ENCODE results near the gene SH3GL3. TPM values are rescaled to one million over a fixed set of nuclear protein-coding genes. Genes with fewer than 3 reads are reported as not detected.

The SH3GL3 gene
- total RNA-seq (2014; rRNA removed; shearing (Covaris generic)), result 0.24 TPM in 1 of 2 replicates, not detected in the other

- DNase-seq (ENCODE audit: low read depth), result peak; percentile 83
Measured at GRCh38 chr15:83446904-83447709, at the start of gene SH3GL3. Gene SH3GL3, plus strand, starts transcription at chr15:83447341. Its CDS starts 193 bp downstream, at chr15:83447534.

- peak; percentile 75 for DNase-seq (ENCODE audit: low read depth)
Measured at GRCh38 chr15:83398626-83399025, 48.5 kb upstream of the SH3GL3 start.

- no peak for DNase-seq (ENCODE audit: low read depth)
Measured at GRCh38 chr15:83404121-83404520, 43.0 kb upstream of the SH3GL3 start.

- DNase-seq (ENCODE audit: low read depth), result peak; percentile 14
Measured at GRCh38 chr15:83410532-83410931, 36.6 kb upstream of the SH3GL3 start.

- DNase-seq (ENCODE audit: low read depth), result no peak
Measured at GRCh38 chr15:83413054-83413719, 34.0 kb upstream of the SH3GL3 start.

GRCh38 chr15:83422081-83422480 is 25.1 kb upstream of the SH3GL3 start:
- DNase-seq (ENCODE audit: low read depth), result no peak

GRCh38 chr15:83422541-83422940 is 24.6 kb upstream of the SH3GL3 start:
- no peak for DNase-seq (ENCODE audit: low read depth)

- DNase-seq (ENCODE audit: low read depth), result no peak
Measured at GRCh38 chr15:83424101-83424500, 23.0 kb upstream of the SH3GL3 start.

- peak; percentile 50 for DNase-seq (ENCODE audit: low read depth)
Measured at GRCh38 chr15:83430441-83430840, 16.7 kb upstream of the SH3GL3 start.

- DNase-seq (ENCODE audit: low read depth), result no peak
Measured at GRCh38 chr15:83431521-83431920, 15.6 kb upstream of the SH3GL3 start.

GRCh38 chr15:83435202-83435601 is 11.9 kb upstream of the SH3GL3 start:
- DNase-seq (ENCODE audit: low read depth), result peak; percentile 57

GRCh38 chr15:83435782-83436181 is 11.4 kb upstream of the SH3GL3 start:
- DNase-seq (ENCODE audit: low read depth), result no peak

- DNase-seq (ENCODE audit: low read depth), result peak; percentile 66
Measured at GRCh38 chr15:83436513-83437158, 10.5 kb upstream of the SH3GL3 start.

GRCh38 chr15:83443076-83443847 is 3.9 kb upstream of the SH3GL3 start:
- DNase-seq (ENCODE audit: low read depth), result peak; percentile 16

GRCh38 chr15:83444936-83445335 is 2.2 kb upstream of the SH3GL3 start:
- DNase-seq (ENCODE audit: low read depth), result no peak

- no peak for DNase-seq (ENCODE audit: low read depth)
Measured at GRCh38 chr15:83445643-83446042, 1.5 kb upstream of the SH3GL3 start.

GRCh38 chr15:83446417-83446816 is 724 bp upstream of the SH3GL3 start:
- no peak for DNase-seq (ENCODE audit: low read depth)

- DNase-seq (ENCODE audit: low read depth), result no peak
Measured at GRCh38 chr15:83449250-83449671, 2.1 kb downstream of the SH3GL3 start.

GRCh38 chr15:83449937-83450506 is 2.9 kb downstream of the SH3GL3 start:
- DNase-seq (ENCODE audit: low read depth), result peak; percentile 27

- no peak for DNase-seq (ENCODE audit: low read depth)
Measured at GRCh38 chr15:83457149-83457548, 10.0 kb downstream of the SH3GL3 start.

- no peak for DNase-seq (ENCODE audit: low read depth)
Measured at GRCh38 chr15:83458381-83458780, 11.2 kb downstream of the SH3GL3 start.
